ENCODE measurements around the gene C14orf180.

DNA sequence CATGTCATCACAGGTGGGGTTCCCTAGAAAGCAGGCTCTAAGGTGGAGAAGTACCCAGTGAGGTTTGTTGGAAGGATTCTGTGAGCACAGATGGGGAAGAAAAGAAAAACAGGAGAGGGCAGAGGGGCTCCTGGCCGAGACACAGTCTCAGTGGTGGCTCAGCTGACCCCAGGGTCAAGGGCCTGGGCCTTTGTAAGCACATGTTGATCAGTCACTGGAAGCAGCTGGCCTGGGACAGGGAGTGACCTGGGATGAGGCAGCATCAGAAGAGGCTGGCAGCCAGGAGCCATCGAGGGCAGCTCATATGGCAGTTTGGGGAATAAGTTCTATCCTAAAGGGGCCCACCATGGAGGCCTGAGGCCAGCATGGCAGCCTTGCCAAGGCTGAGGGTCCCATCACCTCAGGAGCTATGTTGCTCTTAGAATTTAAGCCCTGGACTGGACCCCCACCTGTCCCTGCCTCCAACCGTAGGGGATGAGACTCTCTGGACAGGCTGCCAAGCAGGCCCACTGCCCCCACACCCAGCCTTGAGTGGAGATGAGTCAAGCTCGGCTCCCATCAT is 31.3 kb downstream of the C14orf180 start:
- TF ChIP-seq, protein P1, sequence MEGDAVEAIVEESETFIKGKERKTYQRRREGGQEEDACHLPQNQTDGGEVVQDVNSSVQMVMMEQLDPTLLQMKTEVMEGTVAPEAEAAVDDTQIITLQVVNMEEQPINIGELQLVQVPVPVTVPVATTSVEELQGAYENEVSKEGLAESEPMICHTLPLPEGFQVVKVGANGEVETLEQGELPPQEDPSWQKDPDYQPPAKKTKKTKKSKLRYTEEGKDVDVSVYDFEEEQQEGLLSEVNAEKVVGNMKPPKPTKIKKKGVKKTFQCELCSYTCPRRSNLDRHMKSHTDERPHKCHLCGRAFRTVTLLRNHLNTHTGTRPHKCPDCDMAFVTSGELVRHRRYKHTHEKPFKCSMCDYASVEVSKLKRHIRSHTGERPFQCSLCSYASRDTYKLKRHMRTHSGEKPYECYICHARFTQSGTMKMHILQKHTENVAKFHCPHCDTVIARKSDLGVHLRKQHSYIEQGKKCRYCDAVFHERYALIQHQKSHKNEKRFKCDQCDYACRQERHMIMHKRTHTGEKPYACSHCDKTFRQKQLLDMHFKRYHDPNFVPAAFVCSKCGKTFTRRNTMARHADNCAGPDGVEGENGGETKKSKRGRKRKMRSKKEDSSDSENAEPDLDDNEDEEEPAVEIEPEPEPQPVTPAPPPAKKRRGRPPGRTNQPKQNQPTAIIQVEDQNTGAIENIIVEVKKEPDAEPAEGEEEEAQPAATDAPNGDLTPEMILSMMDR (conservative IDR thresholded peaks at IDR 0.05), result no peak
- no peak for TF ChIP-seq EZH2 (IDR thresholded peaks at IDR 0.05; ENCODE audit: low read depth)
